ENCODE data around the gene MYADML2.
"Not testable (repeated sequence)": the region's sequence is repeated elsewhere in the genome, so short reads cannot be mapped to it uniquely, and the experiment has no call there.

MYADML2 gene

DNA sequence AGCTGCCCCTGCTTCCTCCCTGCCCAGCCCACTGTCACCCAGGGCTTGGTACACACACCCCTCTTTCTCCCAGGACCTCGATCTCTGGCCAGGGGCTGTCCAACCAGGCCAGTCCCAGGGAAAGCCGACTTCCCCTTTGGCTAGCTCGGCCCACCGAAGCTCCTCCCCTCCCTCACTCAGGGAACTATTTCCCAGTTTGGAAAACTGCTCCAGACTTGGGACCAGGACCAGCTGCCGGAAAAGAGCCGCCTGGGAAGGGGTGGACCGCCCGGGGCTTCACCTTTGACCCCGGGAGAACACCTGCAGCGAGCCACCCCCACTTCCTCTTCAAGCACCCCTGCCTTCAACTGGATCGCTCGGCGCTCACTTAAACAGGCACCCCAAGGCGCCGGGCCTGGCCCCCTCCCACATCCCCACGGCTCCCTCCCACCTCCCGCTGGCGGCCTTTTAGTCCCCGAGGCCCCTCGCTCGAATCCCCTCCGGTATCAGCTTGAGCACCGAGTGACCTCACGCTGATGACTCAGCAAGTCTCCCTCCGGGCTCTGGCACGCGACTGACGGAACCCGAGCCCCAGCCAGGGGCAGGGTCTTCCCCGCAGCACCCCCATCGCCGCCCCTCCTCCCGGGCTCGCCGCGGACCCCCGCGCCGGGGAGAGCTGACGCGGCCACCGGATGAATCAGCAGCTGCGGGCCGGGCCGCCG, 20.4 kb downstream of the MYADML2 start:
- DNase-seq (ENCODE audit: low read depth in 4 of 4, low spot score in 1 of 4), result peak in 3 of 4 experiments; percentile 45 to 62 (median 55)

DNA sequence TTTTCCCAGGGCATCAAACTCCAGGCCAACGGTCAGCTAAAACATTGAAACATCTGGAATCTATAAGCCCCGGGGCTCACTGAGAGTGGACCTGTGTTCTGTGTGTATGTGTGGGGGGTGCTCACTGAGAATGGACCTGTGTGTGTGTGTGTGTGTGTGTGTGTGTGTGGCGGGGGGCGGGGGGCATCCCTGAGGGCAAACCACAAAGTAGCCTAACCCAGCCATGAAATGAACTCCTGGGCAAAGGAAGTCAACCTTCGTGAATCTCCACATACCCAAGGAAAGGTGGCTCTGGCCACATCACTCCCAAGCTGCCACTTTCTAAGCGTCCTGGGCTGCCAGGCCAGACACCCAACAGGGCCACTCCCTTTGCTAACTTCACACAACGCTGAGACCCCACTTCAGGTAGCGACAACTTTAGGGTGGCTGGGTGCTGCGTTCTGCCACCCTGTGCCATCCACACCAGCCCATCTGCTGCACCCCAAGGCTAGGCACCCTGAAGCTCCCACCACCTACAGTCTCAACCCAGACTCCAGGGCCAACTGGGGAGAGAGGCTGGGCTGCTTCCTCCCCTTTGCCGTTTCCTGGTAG, 21.1 kb downstream of the MYADML2 start:
- no peak for DNase-seq (ENCODE audit: low read depth in 4 of 4, low spot score in 1 of 4)

DNA sequence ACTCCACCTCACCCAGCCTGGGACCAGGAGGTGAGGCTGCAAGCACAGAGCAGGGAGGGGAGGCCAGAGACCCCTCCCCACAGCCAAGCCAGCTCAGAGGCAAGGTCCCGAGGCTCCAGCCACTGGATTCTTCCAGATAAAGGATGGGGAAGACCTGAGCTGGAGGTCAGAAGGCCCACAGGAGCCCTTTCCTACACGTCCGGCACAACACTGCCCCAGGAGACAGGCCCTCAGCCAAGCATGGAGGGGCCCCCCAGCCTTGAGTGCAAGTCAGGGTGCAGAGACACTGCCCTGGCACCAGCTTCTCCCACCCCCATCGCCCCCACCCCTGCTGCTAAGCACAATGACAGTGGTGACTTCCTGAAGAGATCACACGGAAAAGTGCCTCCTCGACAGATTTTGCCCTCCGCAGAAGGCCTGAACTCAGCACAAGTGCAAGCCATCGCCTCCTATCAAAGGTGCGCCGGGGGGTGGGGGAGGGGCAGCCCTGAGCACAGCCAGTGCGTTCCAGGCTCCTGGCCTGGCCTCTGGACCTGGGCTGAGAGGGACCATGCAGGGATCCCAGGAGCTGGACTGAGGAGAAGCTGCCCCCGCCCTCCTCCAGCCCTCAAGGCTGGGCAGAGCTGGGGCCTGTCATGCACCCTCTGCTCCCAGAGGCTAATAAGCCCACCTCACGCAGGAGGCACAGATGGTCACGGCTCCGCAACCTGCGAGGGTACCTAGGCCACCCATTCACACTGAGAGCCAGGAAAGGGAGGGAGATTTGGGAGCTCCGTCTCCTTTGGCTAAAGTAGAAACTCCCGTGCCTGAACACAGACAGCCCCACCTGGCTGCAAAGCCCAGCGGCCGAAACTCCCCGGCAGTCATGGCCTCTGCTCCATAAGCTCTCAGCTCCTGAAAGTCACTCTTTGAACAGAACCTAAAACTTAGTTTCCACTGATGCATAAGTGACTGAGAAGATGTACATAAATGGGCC, 22.2 kb downstream of the MYADML2 start:
- DNase-seq (ENCODE audit: low read depth in 4 of 4, low spot score in 1 of 4), result no peak

DNA sequence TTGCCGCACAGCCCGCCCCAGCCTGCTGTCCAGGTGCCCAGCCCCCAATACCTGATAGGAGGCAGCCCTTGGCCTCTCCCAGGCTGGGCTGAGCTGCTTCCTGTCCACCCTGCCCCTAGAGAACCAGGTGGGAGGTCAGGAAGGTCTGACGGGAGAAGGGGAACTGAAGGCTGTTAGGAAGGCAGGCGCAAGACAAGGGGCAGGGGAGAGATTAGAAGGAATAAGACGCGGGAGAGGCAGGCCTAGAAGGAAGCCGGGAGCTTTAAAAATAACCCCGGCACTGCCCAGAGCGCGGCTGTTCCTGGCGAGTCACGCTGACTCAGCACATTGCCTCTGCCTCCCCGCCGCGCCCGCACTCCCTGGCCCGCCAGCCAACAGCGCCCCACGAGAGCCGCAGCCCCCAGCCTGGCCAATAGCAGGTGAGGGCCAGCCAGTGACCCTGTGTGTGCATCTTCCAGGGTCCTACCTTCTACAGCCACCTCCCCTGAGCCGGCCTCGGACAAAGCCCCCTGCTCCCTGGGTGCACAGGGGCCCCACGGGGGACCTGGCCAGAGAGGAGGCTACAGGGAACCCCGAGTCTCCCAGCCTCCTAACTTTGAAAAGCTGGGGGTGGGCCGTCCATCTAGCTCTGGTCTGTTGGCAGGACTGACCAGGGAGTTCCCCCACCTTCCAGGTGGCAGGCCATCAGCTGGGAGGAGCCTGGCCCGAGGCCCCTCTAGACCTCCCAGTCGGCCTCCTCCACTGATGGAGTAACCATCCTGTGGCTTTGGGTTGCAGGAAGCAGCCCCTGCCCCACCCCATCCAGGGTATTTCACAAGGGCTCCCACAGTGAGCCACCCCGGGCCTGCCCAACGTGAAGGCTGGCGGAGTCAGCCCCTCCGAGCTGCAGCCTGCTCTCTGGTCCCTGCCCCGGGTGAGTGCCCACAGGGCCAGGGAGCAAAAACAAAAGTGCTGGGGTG, 23.5 kb downstream of the MYADML2 start:
- no peak for DNase-seq (ENCODE audit: low read depth in 4 of 4, low spot score in 1 of 4)

DNA sequence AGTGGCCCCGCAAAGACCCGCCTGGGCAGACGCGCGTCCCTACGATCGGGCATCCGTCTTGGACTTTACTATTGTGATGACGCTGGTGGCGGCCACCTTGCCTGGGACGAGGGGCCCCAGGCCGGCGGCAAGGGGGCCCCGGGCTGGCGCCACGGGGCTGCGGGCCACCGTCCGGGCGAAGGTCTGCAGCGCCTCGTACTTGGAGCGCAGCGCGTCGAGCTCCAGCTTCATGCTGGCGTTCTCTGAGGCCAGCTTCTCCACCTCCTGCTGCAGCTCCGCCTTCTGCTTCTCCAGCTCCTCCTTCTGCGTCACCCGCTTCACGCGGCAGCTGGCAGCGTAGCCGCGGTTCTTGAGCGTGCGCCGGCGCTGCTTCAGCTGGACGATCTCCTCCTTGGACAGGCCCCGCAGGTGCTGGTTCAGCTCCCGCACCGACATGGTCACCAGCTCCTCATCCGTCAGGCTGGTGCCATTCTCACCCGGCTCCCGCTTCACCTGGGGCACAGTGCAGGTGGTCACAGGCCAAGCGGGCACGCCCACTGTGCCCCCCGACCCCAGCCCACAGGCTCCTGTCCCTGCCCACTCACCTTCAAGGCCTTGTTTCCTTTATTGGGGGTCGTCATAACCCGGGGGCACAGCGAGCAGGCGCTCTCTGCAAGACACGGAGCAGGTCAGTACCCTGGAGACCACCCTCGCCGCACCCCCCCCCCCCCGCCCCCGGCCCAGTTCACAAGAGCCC, 24.3 kb downstream of the MYADML2 start:
- no peak for DNase-seq (ENCODE audit: low read depth in 4 of 4, low spot score in 1 of 4)

DNA sequence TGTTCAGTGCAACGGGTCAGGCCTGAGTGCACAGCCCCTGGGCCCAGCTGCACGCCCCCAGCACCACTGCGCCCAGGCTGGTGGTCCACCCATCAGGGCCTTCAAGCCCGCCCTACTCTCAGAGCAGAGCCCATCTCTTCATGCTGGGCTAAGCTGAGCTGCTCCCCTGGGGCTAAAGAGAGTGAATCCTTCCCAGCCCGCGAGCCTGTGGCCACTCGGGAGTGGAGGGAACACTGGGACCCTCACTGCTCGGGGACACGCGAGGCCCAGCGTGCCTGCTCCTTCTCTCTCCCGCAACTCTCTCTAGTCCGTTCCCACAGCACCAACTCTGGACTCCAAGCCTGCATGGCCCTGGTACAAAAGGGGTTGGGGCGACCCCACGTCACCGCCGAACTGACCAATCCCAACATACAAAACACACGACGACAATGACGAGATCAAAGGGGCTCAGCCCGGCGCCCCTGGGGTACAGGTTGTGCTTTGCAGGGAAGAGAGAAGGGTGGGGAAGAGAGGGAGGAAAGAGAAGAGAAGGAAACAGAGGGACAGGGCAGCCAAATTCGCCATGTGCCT, 25.0 kb downstream of the MYADML2 start:
- DNase-seq (ENCODE audit: low read depth in 4 of 4, low spot score in 1 of 4), result no peak

DNA sequence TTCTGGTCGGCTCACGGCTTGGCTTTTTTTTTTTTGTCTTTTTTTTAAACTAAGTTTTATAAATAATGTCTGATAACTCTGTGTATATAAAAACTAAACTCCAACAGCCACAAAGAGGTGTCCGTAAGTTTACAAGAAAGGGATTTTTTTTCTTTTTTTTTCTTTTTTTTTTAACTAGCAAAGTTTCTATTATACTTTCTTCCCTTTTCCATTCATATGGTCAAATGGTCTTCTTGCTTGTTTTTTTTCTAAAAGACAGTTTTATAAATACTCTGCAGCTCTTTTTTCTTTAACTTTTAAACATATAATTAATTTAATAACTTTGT, 25.5 kb downstream of the MYADML2 start:
- DNase-seq (ENCODE audit: low read depth in 4 of 4, low spot score in 1 of 4), result no peak

DNA sequence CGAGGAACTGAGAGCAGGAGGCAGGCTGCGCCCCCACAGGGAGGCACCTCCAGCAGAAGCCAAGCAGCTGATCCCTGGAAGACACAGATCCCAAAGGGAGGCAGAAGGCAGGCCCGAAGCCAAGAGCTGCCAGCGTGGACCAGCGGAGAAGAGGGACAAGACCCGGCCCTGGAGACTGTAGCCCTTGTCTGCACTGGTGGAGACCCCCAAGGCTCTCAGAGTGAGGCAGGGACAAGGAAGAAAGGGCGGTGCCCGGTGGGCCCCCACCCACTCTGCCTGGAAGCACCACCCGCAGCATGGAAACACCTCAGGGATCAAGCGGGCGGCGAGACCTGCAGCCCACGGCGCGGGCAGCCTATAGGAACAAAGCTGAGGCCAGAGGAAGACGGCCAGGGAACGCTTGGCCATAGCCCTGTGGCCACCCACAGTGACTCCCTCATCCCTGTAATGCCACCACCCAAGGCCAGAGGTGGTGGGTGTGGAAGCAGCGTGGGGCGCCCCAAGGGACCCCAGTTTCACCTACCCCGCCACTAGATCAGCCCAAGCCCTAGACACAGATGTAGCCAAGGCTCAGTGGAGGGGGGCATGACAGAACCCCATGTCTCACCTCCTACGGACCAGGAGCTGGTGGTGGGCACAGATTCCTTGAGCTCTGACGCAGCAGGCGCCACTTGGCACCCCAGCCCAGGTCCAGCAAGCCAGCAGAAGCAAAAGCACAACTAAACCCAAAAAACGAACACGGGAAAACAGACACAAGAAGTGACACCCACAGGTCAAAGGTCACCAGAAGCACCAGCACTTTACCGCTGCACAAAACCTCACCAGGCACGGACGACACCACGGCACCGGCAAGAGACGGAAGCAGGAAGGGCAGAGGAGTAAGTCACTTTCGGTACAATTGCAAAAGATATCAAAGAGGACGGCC, 26.2 kb downstream of the MYADML2 start:
- no peak for DNase-seq (ENCODE audit: low read depth in 4 of 4, low spot score in 1 of 4)

DNA sequence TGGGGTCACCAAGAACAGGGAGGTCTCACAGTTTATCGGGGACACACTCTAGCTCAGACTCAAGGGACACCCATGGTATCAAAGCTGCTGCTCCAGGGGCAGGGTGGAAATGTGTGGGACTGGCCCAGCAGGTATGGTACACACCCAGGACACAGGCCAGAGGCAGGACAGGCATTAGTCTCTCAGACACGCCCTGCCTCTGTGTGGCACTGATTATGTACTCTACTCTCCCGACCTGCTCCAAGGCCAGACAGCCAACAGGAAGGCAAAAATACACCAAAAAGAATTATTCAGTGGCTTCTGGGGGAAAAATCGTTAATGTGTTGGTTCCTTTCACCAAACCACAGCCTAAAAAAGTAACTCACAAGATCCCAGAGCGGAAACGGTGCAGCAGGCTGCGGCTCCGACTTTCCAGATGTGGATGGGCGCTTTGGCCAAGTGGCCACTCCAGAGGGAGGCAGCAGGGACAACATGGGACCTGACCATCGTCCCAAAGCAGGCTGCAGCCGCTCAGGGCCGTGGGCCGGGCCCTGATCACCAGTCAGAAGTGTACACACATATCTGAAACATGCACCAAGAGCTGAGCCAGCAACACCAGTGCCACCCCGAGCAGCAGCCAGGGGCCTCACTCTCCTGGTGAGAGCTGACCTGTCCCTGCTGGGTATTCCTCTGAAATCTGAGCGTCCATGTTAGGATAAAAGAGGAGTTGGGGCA, 28.0 kb downstream of the MYADML2 start:
- DNase-seq (ENCODE audit: low read depth in 4 of 4, low spot score in 1 of 4), result no peak

DNA sequence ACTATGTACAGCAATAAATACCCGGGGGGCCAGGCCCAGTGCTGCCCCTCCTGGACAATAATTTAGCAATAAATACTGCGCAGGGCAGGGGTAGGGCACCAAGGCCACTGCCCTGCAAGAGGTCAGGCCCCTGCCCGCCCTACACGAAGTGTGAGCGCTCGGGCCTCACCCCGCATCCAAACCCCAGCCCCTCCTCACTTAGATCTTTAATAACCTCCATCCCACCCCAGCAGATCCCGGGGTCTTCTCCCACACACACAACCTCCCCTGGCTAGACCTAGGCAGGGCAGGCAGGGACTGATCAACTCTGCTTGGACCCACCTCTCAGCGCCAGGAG, 28.7 kb downstream of the MYADML2 start:
- DNase-seq (ENCODE audit: low read depth in 4 of 4, low spot score in 1 of 4), result not testable (repeated sequence)

DNA sequence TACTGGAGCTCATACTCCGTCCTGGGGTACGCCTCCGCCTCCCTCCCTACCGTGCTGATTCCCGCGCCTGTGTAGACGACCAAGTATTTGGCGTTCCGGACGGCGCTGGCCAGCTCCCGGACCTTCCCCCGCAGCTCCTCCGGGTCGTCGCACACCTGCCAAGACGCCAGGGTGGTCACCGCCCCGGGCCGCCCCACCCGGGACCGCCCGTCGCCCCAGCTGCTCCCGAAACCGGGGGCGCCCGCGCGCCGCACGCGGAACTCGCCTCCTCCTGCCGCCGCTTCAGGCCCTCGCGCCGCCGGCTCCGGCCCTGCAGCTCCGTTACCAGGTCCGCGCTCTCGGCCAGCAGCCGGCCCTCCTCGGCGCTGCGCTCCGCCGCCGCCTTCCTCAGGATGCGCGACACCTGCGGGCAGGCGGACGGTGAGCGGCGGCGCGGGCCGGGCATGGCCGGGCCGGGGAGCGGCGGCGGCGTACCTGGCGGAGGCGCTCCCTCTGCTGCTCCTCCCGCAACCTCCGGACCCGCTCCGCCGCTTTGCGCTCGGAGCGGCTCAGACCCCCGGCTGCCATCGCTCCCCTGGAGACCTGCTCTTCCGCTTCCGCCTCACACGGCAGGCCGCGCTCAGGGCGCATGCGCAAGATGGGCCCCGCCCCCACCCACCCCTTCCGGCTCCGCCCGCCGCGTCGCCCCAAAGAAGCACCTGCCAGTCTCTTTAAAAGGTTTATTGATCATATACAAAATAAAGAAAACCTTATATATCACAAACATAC, 29.3 kb downstream of the MYADML2 start, which contains the start of gene SIRT7:
Gene SIRT7 (minus strand): TSS at position 612 of the 768 bp plus-strand sequence. CDS start 45 bp downstream, at position 567.
- DNase-seq (ENCODE audit: low read depth in 4 of 4, low spot score in 1 of 4), result peak; percentile 57 to 74 (median 70)

DNA sequence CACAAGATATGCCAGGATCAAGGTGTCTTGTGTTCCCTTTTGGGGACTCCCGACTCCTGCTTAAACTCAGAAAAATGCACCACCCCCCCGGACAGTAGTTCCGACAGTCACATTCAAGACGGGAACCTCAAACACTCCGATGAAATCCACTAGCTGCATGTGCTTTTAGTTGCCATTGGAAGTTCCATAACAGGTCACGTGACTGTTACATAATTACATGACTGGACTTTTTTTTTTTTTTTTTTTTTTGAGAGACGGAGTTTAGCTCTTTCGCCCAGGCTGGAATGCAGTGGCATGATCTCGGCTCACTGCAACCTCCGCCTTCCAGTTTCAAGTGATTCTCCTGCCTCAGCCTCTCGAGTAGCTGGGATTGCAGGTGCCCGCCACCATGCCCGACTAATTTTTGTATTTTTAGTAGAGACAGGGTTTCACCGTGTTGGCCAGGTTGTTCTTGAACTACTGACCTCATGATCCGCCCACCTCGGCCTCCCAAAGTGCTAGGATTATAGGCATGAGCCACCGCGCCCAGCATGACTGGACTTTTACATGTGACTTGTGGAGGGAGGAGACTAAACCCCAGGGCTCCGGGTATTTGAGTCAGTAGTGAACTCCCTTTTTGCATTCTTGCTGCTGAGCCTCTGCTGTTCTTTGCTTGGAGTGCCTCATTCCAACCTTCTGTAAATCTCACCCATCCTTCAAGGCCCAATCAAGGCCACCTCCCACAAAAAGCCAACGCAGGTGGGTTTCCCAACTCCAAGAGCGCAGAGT, 30.6 kb downstream of the MYADML2 start:
- no peak for DNase-seq (ENCODE audit: low read depth in 4 of 4, low spot score in 1 of 4)

DNA sequence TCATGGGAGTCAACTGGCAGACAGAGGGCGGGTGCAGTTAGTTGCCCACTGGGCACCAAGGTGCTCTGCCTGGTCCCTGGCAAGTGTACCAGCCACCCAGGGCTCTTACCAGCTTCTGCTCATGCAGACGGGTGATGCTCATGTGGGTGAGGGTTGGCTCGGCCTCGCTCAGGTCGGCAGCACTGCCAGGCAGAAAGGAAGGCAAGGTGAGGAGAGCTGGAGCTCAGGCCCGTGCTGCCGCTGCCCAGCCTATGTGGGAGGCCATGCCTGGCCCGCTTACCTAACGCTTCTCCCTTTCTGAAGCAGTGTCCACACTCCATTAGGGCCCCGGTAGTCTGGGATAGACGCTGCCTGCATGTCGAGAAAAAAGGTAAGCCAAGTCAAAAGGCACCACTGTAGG, 31.7 kb downstream of the MYADML2 start:
- no peak for DNase-seq (ENCODE audit: low read depth in 4 of 4, low spot score in 1 of 4)

DNA sequence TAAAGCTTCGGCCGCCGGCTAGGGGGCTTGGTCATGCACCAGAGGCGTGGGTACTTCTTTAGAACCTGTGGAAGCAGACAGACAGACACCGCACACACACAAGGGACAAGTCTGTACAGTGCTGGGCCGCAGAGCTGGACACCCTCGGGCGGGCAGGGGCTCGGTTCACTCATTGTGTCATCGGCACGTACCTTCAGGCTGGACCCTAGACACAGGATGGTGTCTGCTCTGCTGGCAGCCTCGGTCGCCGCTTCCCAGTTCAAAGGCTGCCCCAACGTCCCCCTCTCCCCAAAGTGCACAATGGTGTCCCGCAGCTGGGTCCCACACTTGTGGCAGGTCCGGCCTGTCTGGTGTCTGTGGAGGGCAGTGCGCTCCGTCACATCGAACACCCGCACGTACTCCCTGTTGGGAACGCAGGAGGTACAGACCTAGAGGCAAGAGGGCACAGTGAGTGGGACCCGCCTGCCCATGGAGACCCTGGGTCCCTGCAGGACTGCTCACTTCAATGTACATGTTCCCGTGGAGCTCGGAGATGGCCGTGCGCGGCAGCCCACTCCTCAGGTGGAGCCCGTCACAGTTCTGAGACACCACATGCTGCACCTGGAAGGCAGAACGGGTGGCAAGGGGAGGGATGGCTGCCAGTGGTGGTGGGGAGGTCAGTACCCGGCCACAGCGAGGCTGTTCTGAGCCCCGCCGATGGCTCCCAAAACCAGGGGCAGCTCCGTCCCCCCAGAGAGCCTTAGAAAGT, 32.8 kb downstream of the MYADML2 start:
- DNase-seq (ENCODE audit: low read depth in 4 of 4, low spot score in 1 of 4), result no peak

DNA sequence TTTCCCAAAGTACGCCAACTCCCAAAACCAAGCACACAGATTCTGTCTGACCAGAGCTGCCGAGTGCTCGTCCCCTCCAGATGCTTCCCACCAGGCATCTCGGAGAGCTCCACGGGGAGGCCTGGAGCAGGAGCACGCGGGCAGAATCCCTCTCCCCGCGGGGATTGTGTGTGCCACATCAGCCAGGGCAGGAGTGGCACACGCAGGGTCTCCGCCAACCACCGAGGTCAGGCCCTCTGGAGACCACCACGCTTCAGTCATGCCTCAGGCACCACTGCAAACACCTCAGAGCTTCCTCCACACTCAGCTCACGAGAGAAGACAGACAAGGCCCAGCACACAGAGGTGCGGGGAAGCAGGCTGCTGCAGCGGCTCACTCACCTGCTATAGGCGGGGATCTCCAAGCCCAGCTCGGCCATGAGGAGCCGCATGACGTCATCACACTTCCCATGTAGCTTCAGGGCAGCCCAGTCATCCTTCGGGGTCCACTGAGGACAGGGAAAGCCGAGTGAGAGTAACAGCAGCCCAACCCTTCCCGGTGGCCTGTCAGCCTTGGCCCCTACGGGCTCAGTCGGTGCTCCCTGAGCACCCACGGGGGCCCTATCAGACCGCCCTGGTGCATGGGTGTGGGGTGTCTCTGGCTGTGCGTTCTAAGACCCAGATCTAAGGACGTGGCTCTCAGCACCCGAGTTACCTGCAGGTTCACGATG, 33.5 kb downstream of the MYADML2 start:
- DNase-seq (ENCODE audit: low read depth in 4 of 4, low spot score in 1 of 4), result no peak
